Renal cortex interstitium (tissue), 11 donors: ENCODE measurements around the gene SUGP2. TPM values are rescaled to one million over a fixed set of nuclear protein-coding genes. Genes with fewer than 3 reads are reported as not detected.
A peak's percentile ranks its signal among the peaks of the same experiment; 100 is the strongest.
"Not testable (repeated sequence)": the region's sequence is repeated elsewhere in the genome, so short reads cannot be mapped to it uniquely, and the experiment has no call there.

Experiments used
- DNase-seq, 11 donors: peaks; one replicate each; pipeline ENCODE4 v3.0.0-alpha.2; 2013; ENCODE audit warnings: low read depth in 9 of 11, low spot score in 4 of 11; ENCODE audit errors: extremely low read depth in 1 of 11
- polyA plus RNA-seq, 3 donors: library from polyadenylated mRNA; unstranded; fragments of 120-200 nt; gene quantifications; one replicate each; pipeline ENCODE4 v1.2.1, GENCODE V29; 2013; ENCODE audit not compliant: insufficient read length in 3 of 3

The SUGP2 gene
- polyA plus RNA-seq, 3 donors = 85.1 to 138 (median 91.5) TPM

DNA sequence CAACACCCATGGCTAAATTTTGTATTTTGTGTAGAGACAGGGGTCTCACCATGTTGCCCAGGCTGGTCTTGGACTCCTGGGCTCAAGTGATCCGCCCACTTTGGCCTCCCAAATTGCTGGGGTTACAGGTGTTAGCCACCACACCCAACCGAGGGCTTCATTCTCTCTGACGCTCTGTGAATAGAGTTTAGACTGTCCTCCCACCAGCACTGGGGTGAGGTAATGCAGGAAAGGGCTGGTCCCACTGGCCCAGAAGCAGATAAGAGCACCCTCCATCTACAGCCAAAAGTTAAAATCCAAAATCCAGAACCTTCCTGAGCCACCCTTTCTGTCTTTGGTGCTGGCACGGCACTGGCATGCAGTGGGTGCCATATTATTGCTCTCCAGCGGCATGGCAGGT is 60.5 kb downstream of the SUGP2 start:
- no peak for DNase-seq

DNA sequence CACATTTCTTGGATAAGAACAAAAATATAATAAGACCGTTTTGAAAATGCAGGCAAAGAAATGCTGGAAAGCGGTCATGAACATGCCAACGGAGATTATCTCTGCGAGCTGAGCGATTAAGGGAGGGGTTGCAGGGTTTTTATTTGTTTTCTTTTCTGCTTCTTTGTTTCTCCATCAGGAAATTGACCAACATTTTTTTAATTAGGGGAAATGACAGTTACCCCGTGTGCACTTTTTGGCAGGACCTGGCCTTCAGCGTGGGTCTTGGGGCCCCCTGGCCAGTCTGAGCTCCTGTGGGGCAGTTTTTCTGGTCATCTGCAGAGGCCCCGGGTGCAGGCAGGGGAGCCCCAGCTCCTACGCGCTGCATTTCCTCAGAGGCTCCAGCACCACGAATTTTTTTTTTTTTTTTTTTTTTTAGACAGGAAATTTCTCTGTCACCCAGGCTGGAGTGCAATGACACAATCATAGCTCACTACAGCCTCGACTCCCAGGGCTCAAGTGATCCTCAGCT is 61.0 kb downstream of the SUGP2 start:
- DNase-seq = no peak

- no peak for DNase-seq
Observed at GRCh38 chr19:18969931-18970659, 63.2 kb downstream of the SUGP2 start.

DNA sequence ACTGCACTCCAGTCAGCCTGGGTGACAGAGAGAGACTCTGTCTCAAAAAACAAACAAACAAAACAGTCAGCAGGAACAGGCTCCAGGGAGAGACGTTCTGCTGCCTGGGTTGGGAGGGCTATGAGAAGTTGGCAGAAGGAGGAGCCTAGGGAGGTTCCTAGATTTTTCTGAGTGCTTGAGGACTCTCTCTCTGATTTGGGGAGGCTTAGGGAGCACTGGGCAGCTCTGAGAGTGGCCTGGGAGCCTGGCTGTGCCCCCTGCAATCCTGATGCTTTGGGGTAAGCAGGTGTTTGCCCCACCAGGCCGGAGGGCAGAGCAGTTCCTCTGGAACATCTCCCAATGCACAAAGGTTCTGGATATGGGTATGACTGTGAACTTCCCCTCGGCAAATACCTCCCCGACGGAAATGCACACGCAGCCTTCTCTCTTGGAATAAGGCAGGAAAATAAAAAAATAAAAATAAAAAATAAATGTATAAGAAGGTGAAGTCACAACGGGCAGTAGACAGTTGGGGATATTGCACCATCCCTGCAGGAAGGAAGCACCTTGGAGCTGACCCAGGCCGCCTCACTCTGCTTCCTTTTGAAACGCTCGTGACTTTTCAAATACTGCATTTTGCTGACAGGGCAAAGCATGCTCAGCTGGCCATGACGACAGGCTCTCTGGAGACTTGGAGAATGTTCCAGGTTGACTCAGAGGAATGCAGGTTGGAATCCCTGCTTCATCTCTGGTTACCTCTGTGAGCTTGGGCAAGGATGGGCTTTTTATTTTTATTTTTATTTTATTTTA is 65.8 kb downstream of the SUGP2 start:
- DNase-seq = peak in 10 of 11 donors; percentile 49 to 84 (median 60)

DNA sequence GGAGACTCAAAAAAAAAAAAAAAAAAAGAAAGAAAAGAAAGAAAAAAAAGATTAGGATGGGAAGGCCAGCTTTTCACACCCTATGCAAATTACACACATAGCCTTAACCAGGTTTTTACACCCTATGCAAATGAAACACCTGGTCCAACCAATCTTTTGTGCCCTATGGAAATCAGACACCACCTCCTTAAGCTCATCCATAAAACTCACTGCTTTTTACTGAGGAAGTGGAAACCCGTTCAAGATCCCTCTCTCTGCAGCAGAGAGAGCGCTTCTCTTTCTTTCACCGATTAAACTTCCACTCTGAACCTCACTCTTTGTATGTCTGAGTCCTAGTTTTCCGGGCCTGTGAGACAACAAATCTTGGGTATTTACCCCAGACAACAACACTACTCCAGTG is 67.0 kb downstream of the SUGP2 start:
- no peak for DNase-seq

- no peak for DNase-seq
Observed at GRCh38 chr19:18964121-18964520, 69.2 kb downstream of the SUGP2 start.

- no peak for DNase-seq
Observed at GRCh38 chr19:18961767-18962620, 71.3 kb downstream of the SUGP2 start.

GRCh38 chr19:18960370-18960769 is 72.9 kb downstream of the SUGP2 start:
- DNase-seq = no peak

GRCh38 chr19:18955042-18955441 is 78.3 kb downstream of the SUGP2 start:
- DNase-seq = no peak

GRCh38 chr19:18954094-18954493 is 79.2 kb downstream of the SUGP2 start:
- DNase-seq = no peak

DNA sequence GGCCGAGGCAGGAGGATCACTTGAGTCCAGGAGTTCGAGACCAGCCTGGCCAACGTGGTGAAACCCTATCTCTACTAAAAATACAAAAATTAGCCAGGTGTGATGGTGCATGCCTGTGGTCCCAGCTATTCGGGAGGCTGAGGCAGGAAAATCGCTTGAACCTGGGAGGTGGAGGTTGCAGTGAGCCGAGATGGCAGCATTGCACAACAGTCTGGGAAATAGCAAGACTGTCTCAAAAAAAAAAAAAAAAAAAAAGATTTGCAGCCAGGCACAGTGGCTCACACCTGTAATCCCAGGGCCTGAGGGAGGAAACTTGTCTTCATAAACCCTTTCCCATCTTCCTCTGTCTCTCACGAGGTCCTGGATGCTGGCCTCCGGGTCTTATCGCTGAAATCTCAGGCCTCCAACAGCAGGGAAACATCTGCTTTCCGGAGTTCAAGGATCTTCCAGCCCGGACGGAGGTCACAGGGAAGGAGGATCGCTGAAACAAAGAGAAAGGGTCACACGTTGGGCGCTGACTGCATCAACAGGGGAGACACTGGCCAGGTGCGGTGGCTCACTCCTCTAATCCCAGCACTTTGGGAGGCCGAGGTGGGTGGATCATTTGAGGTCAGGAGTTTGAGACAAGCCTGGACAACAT is 80.8 kb downstream of the SUGP2 start:
- DNase-seq = not testable (repeated sequence)

DNA sequence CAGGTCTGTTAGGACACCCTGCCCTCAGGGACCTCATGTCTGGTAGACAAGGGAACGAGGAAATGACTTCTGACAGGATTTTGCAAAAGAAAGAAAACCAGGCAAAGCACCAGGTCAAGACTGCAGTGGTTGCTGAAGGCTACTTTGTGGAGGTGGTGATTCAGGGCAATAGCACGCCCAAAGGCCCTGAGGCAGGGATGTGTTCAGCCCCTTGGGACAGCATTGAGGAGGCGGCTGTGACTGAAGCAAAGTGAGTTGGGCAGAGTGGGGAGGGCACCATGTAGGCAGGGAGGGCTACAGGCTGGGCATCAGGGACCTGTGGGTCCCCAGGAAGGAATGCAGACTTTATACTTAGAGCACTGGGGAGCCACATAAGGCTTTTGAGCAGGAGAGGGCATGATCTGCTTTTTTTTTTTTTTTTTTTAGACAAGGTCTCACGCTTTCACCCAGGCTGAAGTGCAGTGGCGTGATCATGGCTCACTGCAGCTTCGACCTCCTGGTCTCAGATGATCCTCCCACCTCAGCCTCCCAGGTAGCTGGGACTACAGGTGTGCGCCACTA is 81.5 kb downstream of the SUGP2 start:
- no peak for DNase-seq

- no peak for DNase-seq
Observed at GRCh38 chr19:18949858-18950257, 83.5 kb downstream of the SUGP2 start.

DNA sequence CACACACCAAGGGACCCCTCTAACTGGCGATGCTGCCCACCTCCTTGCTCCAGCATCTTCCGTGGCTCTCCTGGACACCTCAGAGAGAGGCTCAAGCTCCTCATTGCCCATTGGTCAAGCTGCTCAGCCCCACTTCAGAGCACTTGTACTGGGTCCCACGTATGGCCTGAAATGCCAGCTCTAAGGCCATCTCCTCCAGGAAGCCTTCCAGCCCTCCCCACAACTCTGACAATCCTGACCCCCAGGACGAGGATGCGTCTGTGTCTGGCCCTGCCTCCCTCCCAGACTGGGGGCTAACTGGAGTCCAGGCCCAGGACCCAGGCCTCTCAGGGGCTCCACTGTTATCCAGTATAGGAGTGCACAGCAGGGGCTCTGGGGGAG is 84.4 kb downstream of the SUGP2 start:
- DNase-seq = no peak

GRCh38 chr19:18948075-18948975 is 85.0 kb downstream of the SUGP2 start:
- DNase-seq = no peak

- DNase-seq = no peak
Observed at GRCh38 chr19:18946918-18947317, 86.4 kb downstream of the SUGP2 start.

DNA sequence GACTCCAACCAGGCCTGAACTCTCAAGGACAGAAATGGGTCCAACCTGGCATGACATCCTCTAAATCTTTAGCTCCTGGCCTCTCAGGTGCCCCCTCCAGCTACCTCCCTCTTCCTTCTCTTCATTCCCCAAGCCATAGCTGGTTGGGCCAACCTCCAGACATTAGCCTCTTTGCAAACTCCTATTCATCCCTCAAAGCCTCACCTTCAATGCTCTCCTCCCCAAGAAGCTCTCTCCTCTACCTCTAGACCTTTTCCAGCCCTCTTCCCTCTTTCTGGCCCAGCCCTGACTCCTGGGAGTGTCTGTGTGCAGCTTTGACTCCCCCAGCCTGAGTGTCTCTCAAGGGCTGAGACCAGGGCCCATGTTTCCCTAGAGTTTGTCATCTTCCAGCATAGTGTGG is 87.0 kb downstream of the SUGP2 start:
- no peak for DNase-seq

- DNase-seq = no peak
Observed at GRCh38 chr19:18945297-18945696, 88.0 kb downstream of the SUGP2 start.
